ENCODE measurements around the gene LYPD8. TPM values are rescaled to one million over a fixed set of nuclear protein-coding genes. Genes with fewer than 3 reads are reported as not detected.

LYPD8 gene
- total and polyA plus RNA-seq, 8 donors, result 1.1 to 48.4 TPM; not detected in 6

GRCh38 chr1:248757784-248758195 is 2.2 kb upstream of the LYPD8 start:
- intact Hi-C loops (cut with DNase I; ENCODE audit: low total_unique reads), result no loop called here
- peaks cover 0 to 13% (median 7%) of the 10 kb centered on the region in 4 donors for H3K9me3 ChIP-seq
- WGBS, 5 donors, result 36 to 55% (median 54%) methylated on average over 5 of the region's 5 CpGs
- peak in 1 of 2 donors; percentile 45 for DNase-seq
- no peaks in the 10 kb centered on the region for H3K4me1 ChIP-seq
- H3K4me3 ChIP-seq, result no peak overlapping the region
- no peak overlapping the region for H3K27ac ChIP-seq
- TF ChIP-seq POLR2A (IDR thresholded peaks at IDR 0.05) (no peak), POLR2AphosphoS5 (IDR thresholded peaks at IDR 0.05) (no peak), EP300 (IDR thresholded peaks at IDR 0.05) (no peak)
- TF ChIP-seq, protein P1, sequence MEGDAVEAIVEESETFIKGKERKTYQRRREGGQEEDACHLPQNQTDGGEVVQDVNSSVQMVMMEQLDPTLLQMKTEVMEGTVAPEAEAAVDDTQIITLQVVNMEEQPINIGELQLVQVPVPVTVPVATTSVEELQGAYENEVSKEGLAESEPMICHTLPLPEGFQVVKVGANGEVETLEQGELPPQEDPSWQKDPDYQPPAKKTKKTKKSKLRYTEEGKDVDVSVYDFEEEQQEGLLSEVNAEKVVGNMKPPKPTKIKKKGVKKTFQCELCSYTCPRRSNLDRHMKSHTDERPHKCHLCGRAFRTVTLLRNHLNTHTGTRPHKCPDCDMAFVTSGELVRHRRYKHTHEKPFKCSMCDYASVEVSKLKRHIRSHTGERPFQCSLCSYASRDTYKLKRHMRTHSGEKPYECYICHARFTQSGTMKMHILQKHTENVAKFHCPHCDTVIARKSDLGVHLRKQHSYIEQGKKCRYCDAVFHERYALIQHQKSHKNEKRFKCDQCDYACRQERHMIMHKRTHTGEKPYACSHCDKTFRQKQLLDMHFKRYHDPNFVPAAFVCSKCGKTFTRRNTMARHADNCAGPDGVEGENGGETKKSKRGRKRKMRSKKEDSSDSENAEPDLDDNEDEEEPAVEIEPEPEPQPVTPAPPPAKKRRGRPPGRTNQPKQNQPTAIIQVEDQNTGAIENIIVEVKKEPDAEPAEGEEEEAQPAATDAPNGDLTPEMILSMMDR (IDR thresholded peaks at IDR 0.05), result no peak
- H3K36me3 ChIP-seq, result no peaks in the 10 kb centered on the region
- H3K27me3 ChIP-seq, result no peaks in the 10 kb centered on the region

DNA sequence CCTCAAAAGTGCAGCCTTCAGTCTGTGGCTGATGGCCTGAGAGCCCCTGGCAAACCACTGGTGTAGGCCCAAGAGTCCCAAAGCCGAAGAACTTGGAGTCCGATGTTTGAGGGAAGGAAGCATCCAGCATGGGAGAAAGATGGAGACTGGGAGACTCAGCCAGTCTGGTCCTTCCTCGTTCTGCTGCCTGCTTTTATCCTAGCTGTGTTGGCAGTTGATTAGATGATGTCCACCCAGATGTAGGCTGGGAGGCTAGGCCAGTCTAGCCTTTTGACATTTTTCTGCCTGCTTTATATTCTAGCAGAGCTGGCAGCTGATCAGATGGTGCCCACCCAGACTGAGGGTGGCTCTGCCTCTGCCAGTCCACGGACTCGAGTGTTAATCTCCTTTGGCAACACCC is 1.1 kb upstream of the LYPD8 start:
- intact Hi-C loops (cut with DNase I; ENCODE audit: low total_unique reads), result no loop called here
- no peak overlapping the region for H3K4me3 ChIP-seq
- TF ChIP-seq POLR2AphosphoS5 (IDR thresholded peaks at IDR 0.05), result no peak
- TF ChIP-seq, protein P1 (IDR thresholded peaks at IDR 0.05), result no peak
- no peak for TF ChIP-seq EP300 (IDR thresholded peaks at IDR 0.05)
- no peak for TF ChIP-seq POLR2A (IDR thresholded peaks at IDR 0.05)
- peaks cover 0 to 9% (median 2%) of the 10 kb centered on the region in 4 donors for H3K9me3 ChIP-seq
- no peaks in the 10 kb centered on the region for H3K27me3 ChIP-seq
- WGBS, 5 donors, result 75 to 89% (median 84%) methylated on average over 5 of the region's 5 CpGs
- H3K4me1 ChIP-seq, result no peaks in the 10 kb centered on the region
- H3K27ac ChIP-seq, result no peak overlapping the region
- no peak for DNase-seq
- no peaks in the 10 kb centered on the region for H3K36me3 ChIP-seq

- no peak for DNase-seq
- H3K9me3 ChIP-seq, result peaks cover 0 to 4% (median 0%) of the 10 kb centered on the region in 4 donors
- no peak overlapping the region for H3K4me3 ChIP-seq
- H3K27ac ChIP-seq, result no peak overlapping the region
- 80 to 93% (median 85%) methylated on average over 4 of the region's 4 CpGs; no CpG with 5 or more reads in 1 of the 5 donors for WGBS, 5 donors
- intact Hi-C loops (cut with DNase I; ENCODE audit: low total_unique reads), result no loop called here
- H3K4me1 ChIP-seq, result no peaks in the 10 kb centered on the region
- no peak for TF ChIP-seq POLR2A (IDR thresholded peaks at IDR 0.05)
- no peak for TF ChIP-seq POLR2AphosphoS5 (IDR thresholded peaks at IDR 0.05)
- TF ChIP-seq, protein P1 (IDR thresholded peaks at IDR 0.05), result no peak
- H3K27me3 ChIP-seq, result no peaks in the 10 kb centered on the region
- H3K36me3 ChIP-seq, result no peaks in the 10 kb centered on the region
These were observed 592 bp upstream of the LYPD8 start for GRCh38 chr1:248756151-248756550.

- no peak for TF ChIP-seq POLR2A (IDR thresholded peaks at IDR 0.05)
- TF ChIP-seq, protein P1 (IDR thresholded peaks at IDR 0.05), result no peak
- no peak for TF ChIP-seq POLR2AphosphoS5 (IDR thresholded peaks at IDR 0.05)
- TF ChIP-seq EP300 (IDR thresholded peaks at IDR 0.05), result no peak
- Histone ChIP-seq H3K27ac (no peak overlapping the region), H3K36me3 (no peaks in the 10 kb centered on the region), H3K9me3 (no peaks in the 10 kb centered on the region), H3K4me3 (no peak overlapping the region), H3K27me3 (no peaks in the 10 kb centered on the region), H3K4me1 (no peaks in the 10 kb centered on the region)
- 93 to 100% (median 98%) methylated on average over 2 of the region's 2 CpGs for WGBS, 5 donors
- no peak for DNase-seq
- intact Hi-C loops (cut with DNase I; ENCODE audit: low total_unique reads), result no loop called here
These were observed 1.8 kb downstream of the LYPD8 start for GRCh38 chr1:248753708-248754280.

Data from stomach (tissue), 9 donors.